ENCODE data around the gene SARDH.

SARDH gene

GRCh38 chr9:133713960-133714495, 24.1 kb downstream of the SARDH start:
- Histone ChIP-seq H3K27ac (ENCODE audit: low read length) (no peak overlapping the region), H3K4me1 (ENCODE audit: insufficient read depth, low read length) (peaks cover 2% of the 10 kb centered on the region; the same call in 1 of the 2 replicates), H3K36me3 (ENCODE audit: insufficient read depth, low read length) (no peaks in the 10 kb centered on the region), H2AFZ (ENCODE audit: low read depth, low read length) (no peak overlapping the region), H3K4me3 (ENCODE audit: low read depth in 1 of 2, low read length in 2 of 2) (no peak overlapping the region), H4K20me1 (ENCODE audit: insufficient read depth, low read length) (no peaks in the 10 kb centered on the region), H3K9me3 (ENCODE audit: insufficient read depth, low read length, severe bottlenecking) (no peaks in the 10 kb centered on the region), H3K9ac (ENCODE audit: low read depth, low read length) (no peak overlapping the region), H3K4me2 (ENCODE audit: insufficient read depth, low read length) (no peak overlapping the region), H3K79me2 (ENCODE audit: insufficient read depth, low read length) (no peaks in the 10 kb centered on the region), H3K27me3 (ENCODE audit: insufficient read depth, low read length, poor library complexity) (no peaks in the 10 kb centered on the region)
- DNase-seq (no peak), ATAC-seq (ENCODE audit: insufficient read depth, low read depth) (no peak)
- TF ChIP-seq CTCF (IDR thresholded peaks at IDR 0.05; ENCODE audit: borderline replicate concordance, extremely low read depth, low read length, poor library complexity, severe bottlenecking) (no peak), EZH2 (IDR thresholded peaks at IDR 0.05; ENCODE audit: borderline replicate concordance, low read depth, low read length, severe bottlenecking) (no peak)

- H3K27me3 ChIP-seq (ENCODE audit: insufficient read depth, low read length, poor library complexity) = no peaks in the 10 kb centered on the region
- H3K9ac ChIP-seq (ENCODE audit: low read depth, low read length) = no peak overlapping the region
- H3K4me2 ChIP-seq (ENCODE audit: insufficient read depth, low read length) = no peak overlapping the region
- no peak for ATAC-seq (ENCODE audit: insufficient read depth, low read depth)
- no peaks in the 10 kb centered on the region for H3K36me3 ChIP-seq (ENCODE audit: insufficient read depth, low read length)
- no peaks in the 10 kb centered on the region for H3K79me2 ChIP-seq (ENCODE audit: insufficient read depth, low read length)
- no peak for TF ChIP-seq EZH2 (IDR thresholded peaks at IDR 0.05; ENCODE audit: borderline replicate concordance, low read depth, low read length, severe bottlenecking)
- no peak for TF ChIP-seq CTCF (IDR thresholded peaks at IDR 0.05; ENCODE audit: borderline replicate concordance, extremely low read depth, low read length, poor library complexity, severe bottlenecking)
- no peaks in the 10 kb centered on the region for H3K9me3 ChIP-seq (ENCODE audit: insufficient read depth, low read length, severe bottlenecking)
- no peak overlapping the region for H3K27ac ChIP-seq (ENCODE audit: low read length)
- H3K4me3 ChIP-seq (ENCODE audit: low read depth in 1 of 2, low read length in 2 of 2) = no peak overlapping the region
- peaks cover 2% of the 10 kb centered on the region; the same call in 1 of the 2 replicates for H3K4me1 ChIP-seq (ENCODE audit: insufficient read depth, low read length)
- DNase-seq = no peak
- no peak overlapping the region for H2AFZ ChIP-seq (ENCODE audit: low read depth, low read length)
- H4K20me1 ChIP-seq (ENCODE audit: insufficient read depth, low read length) = no peaks in the 10 kb centered on the region
Measured at GRCh38 chr9:133713150-133713959, 24.8 kb downstream of the SARDH start.

- Histone ChIP-seq H3K27me3 (ENCODE audit: insufficient read depth, low read length, poor library complexity) (no peaks in the 10 kb centered on the region), H3K9me3 (ENCODE audit: insufficient read depth, low read length, severe bottlenecking) (no peaks in the 10 kb centered on the region), H4K20me1 (ENCODE audit: insufficient read depth, low read length) (no peaks in the 10 kb centered on the region), H3K79me2 (ENCODE audit: insufficient read depth, low read length) (no peaks in the 10 kb centered on the region), H3K27ac (ENCODE audit: low read length) (no peak overlapping the region), H3K4me2 (ENCODE audit: insufficient read depth, low read length) (no peak overlapping the region), H3K9ac (ENCODE audit: low read depth, low read length) (no peak overlapping the region), H3K4me1 (ENCODE audit: insufficient read depth, low read length) (peaks cover 2% of the 10 kb centered on the region; the same call in 1 of the 2 replicates), H3K4me3 (ENCODE audit: low read depth in 1 of 2, low read length in 2 of 2) (no peak overlapping the region), H2AFZ (ENCODE audit: low read depth, low read length) (no peak overlapping the region), H3K36me3 (ENCODE audit: insufficient read depth, low read length) (no peaks in the 10 kb centered on the region)
- DNase-seq (no peak), ATAC-seq (ENCODE audit: insufficient read depth, low read depth) (no peak)
- TF ChIP-seq EZH2 (IDR thresholded peaks at IDR 0.05; ENCODE audit: borderline replicate concordance, low read depth, low read length, severe bottlenecking) = no peak
- TF ChIP-seq CTCF (IDR thresholded peaks at IDR 0.05; ENCODE audit: borderline replicate concordance, extremely low read depth, low read length, poor library complexity, severe bottlenecking) = no peak
Measured at GRCh38 chr9:133712221-133713100, 25.7 kb downstream of the SARDH start.
